GM19468 (cell line): Measurements from ENCODE around the gene RNH1.

Source experiments
- ATAC-seq: cut with Tn5 transposase; IDR thresholded peaks from one replicate; pipeline ENCODE4 v1.9.1; 2021; ENCODE audit warnings: mild to moderate bottlenecking, moderate library complexity, moderate number of reproducible peaks; ENCODE audit not compliant: unreplicated experiment; ENCODE audit errors: extremely low read depth

Gene RNH1

GRCh38 chr11:506995-507726 lies at the start of gene RNH1:
Gene RNH1, minus strand, starts transcription at chr11:507242. Its CDS starts 5,080 bp downstream, at chr11:502162.
- ATAC-seq: no peak

- no peak for ATAC-seq
Measured at GRCh38 chr11:555780-556661, 49.0 kb upstream of the RNH1 start.

GRCh38 chr11:555227-555779 lies 48.3 kb upstream of the RNH1 start:
- ATAC-seq: no peak

- ATAC-seq: no peak
Measured at GRCh38 chr11:554428-555226, 47.6 kb upstream of the RNH1 start.

GRCh38 chr11:553988-554340 lies 46.9 kb upstream of the RNH1 start:
- no peak for ATAC-seq

- no peak for ATAC-seq
Measured at GRCh38 chr11:553083-553987, 46.3 kb upstream of the RNH1 start.

GRCh38 chr11:551596-551995 lies 44.6 kb upstream of the RNH1 start:
- no peak for ATAC-seq

GRCh38 chr11:551131-551530 lies 44.1 kb upstream of the RNH1 start:
- ATAC-seq: no peak

- ATAC-seq: no peak
Measured at GRCh38 chr11:550746-551085, 43.7 kb upstream of the RNH1 start.

GRCh38 chr11:550021-550745 lies 43.1 kb upstream of the RNH1 start:
- ATAC-seq: no peak

GRCh38 chr11:548700-549603 lies 41.9 kb upstream of the RNH1 start:
- ATAC-seq: no peak

GRCh38 chr11:545171-545570 lies 38.1 kb upstream of the RNH1 start:
- ATAC-seq: no peak

GRCh38 chr11:544817-545166 lies 37.8 kb upstream of the RNH1 start:
- ATAC-seq: no peak

- no peak for ATAC-seq
Measured at GRCh38 chr11:541433-541885, 34.4 kb upstream of the RNH1 start.

- no peak for ATAC-seq
Measured at GRCh38 chr11:540583-541432, 33.8 kb upstream of the RNH1 start.

GRCh38 chr11:539971-540481 lies 33.0 kb upstream of the RNH1 start:
- no peak for ATAC-seq
